PC-3 (cell line): ENCODE results near the gene SYNPO.

Experiments used
- CTCF ChIP-seq: fragments of 300-600 bp; sonication (generic); conservative IDR thresholded peaks from 2 replicates; pipeline ENCODE4 v1.5.1; 2017; ENCODE audit warnings: antibody characterized with exemption, low read depth, mild to moderate bottlenecking, low read length
- EZH2 ChIP-seq: fragments of 300-600 bp; sonication (generic); IDR thresholded peaks from one replicate; pipeline ENCODE4 v1.6.1; 2017; ENCODE audit warnings: antibody characterized with exemption, mild to moderate bottlenecking, low read length; ENCODE audit not compliant: unreplicated experiment

- TF ChIP-seq CTCF = no peak
- TF ChIP-seq EZH2 = no peak
These were observed 7.1 kb downstream of the SYNPO start for GRCh38 chr5:150647275-150648251.
